WTC11 (cell line): Measurements from ENCODE around the gene MORN1. TPM values are rescaled to one million over a fixed set of nuclear protein-coding genes. Genes with fewer than 3 reads are reported as not detected.

Experiments
- ATAC-seq: fragments of 200-7000 bp; cut with Tn5 transposase; 2 replicates; pipeline ENCODE4 v1.10.0; 2021; ENCODE audit warnings: mild to moderate bottlenecking, moderate library complexity
- CTCF ChIA-PET: fragments of 300-600 bp; sonication (Branson Sonifier 250); formaldehyde crosslinking; loops from one replicate; lab custom pipeline; 2021; ENCODE audit warnings: antibody characterized with exemption; lab: Charles Lee
- POLR2A ChIA-PET: fragments of 350-600 bp; sonication (Branson Sonifier 250); formaldehyde crosslinking; loops from one replicate; lab custom pipeline; 2021; ENCODE audit warnings: antibody characterized with exemption; lab: Charles Lee
- DNase-seq: peaks from one replicate; pipeline ENCODE4 v3.0.0; 2021; ENCODE audit warnings: low spot score
- H3K27ac Mint-ChIP-seq: 2 replicates; pipeline ENCODE4 v1.8.0; 2021; ENCODE audit warnings: mixed read lengths
- H3K27me3 Mint-ChIP-seq: 2 replicates; pipeline ENCODE4 v1.8.0; 2021; ENCODE audit warnings: low read depth, mild to moderate bottlenecking, moderate library complexity, mixed read lengths
- H3K36me3 Mint-ChIP-seq: 2 replicates; pipeline ENCODE4 v1.8.0; 2021; ENCODE audit warnings: mixed read lengths
- H3K4me1 Mint-ChIP-seq: 2 replicates; pipeline ENCODE4 v1.8.0; 2022; ENCODE audit warnings: mixed read lengths
- H3K4me3 Mint-ChIP-seq: 2 replicates; pipeline ENCODE4 v1.8.0; 2021; ENCODE audit warnings: mild to moderate bottlenecking, moderate library complexity, mixed read lengths
- H3K9me3 Mint-ChIP-seq: 2 replicates; pipeline ENCODE4 v1.8.0; 2021; ENCODE audit warnings: mixed read lengths
- CBFB ChIP-seq: sonication (generic); formaldehyde crosslinking; IDR thresholded peaks from 2 replicates; pipeline ENCODE4 v1.8.1; 2022; ENCODE audit warnings: mild to moderate bottlenecking, low read depth, missing genetic modification reagents
- CREM ChIP-seq: sonication (generic); formaldehyde crosslinking; IDR thresholded peaks from 2 replicates; pipeline ENCODE4 v1.8.1; 2022; ENCODE audit warnings: mild to moderate bottlenecking, missing genetic modification reagents, moderate library complexity
- FOXK1 ChIP-seq: sonication (generic); formaldehyde crosslinking; IDR thresholded peaks from 2 replicates; pipeline ENCODE4 v1.8.0; 2022; ENCODE audit warnings: mild to moderate bottlenecking, moderate library complexity, missing genetic modification reagents
- FOXP1 ChIP-seq: sonication (generic); formaldehyde crosslinking; IDR thresholded peaks from 2 replicates; pipeline ENCODE4 v1.8.0; 2022; ENCODE audit warnings: missing genetic modification reagents, mild to moderate bottlenecking, moderate library complexity, borderline replicate concordance
- GABPB1 ChIP-seq: sonication (generic); formaldehyde crosslinking; IDR thresholded peaks from 2 replicates; pipeline ENCODE4 v1.8.1; 2023; ENCODE audit warnings: mild to moderate bottlenecking, missing genetic modification reagents
- GRHL2 ChIP-seq: fragments of 250-450 bp; sonication (Bioruptor Pico); IDR thresholded peaks from 2 replicates; pipeline ENCODE4 v1.8.0; 2022; ENCODE audit warnings: mild to moderate bottlenecking, moderate library complexity; ENCODE audit not compliant: insufficient replicate concordance, severe bottlenecking
- JAZF1 ChIP-seq: fragments of 250-450 bp; sonication (Bioruptor Pico); IDR thresholded peaks from 2 replicates; pipeline ENCODE4 v1.9.0; 2021; ENCODE audit warnings: moderate library complexity, mild to moderate bottlenecking, inconsistent platforms
- JUN ChIP-seq: sonication (generic); formaldehyde crosslinking; IDR thresholded peaks from 2 replicates; pipeline ENCODE4 v1.8.0; 2023; ENCODE audit warnings: mild to moderate bottlenecking, missing genetic modification reagents
- ZBTB21 ChIP-seq: sonication (generic); formaldehyde crosslinking; IDR thresholded peaks from 2 replicates; pipeline ENCODE4 v1.8.1; 2023; ENCODE audit warnings: mild to moderate bottlenecking, missing genetic modification reagents, borderline replicate concordance
- ZMAT4 ChIP-seq: fragments of 250-450 bp; sonication (Bioruptor Pico); IDR thresholded peaks from 2 replicates; pipeline ENCODE4 v1.9.0; 2021; ENCODE audit warnings: mild to moderate bottlenecking
- ZNF232 ChIP-seq: sonication (generic); formaldehyde crosslinking; IDR thresholded peaks from 2 replicates; pipeline ENCODE4 v1.8.0; 2022; ENCODE audit warnings: mild to moderate bottlenecking, missing genetic modification reagents
- ZNF263 ChIP-seq: sonication (generic); formaldehyde crosslinking; IDR thresholded peaks from 2 replicates; pipeline ENCODE4 v1.8.1; 2022; ENCODE audit warnings: low read depth, mild to moderate bottlenecking, moderate library complexity, missing genetic modification reagents
- ZNF532 ChIP-seq: fragments of 250-450 bp; sonication (Bioruptor Pico); IDR thresholded peaks from 2 replicates; pipeline ENCODE4 v1.9.0; 2021; ENCODE audit warnings: mild to moderate bottlenecking, borderline replicate concordance
- total RNA-seq: library from RNA; stranded (reverse); gene quantifications from 3 replicates; pipeline ENCODE4 v1.2.3, GENCODE V29; 2021
- TF ChIP-seq, protein P1 (sequence below): fragments of 200-600 bp; IDR thresholded peaks from 2 replicates; pipeline ENCODE4 v1.8.0; 2022; ENCODE audit warnings: antibody characterized with exemption

Gene MORN1
- total RNA-seq, 1 experiment from 2014 or later, result 14.5 TPM

GRCh38 chr1:2316451-2316961 is 74.8 kb downstream of the MORN1 start:
- Mint-ChIP-seq H3K4me3 (no peak overlapping the region), H3K27ac (no peak overlapping the region)

GRCh38 chr1:2315674-2316450 is 75.5 kb downstream of the MORN1 start:
- ATAC-seq (no peak), DNase-seq (no peak)
- TF ChIP-seq ZNF532 (no peak), ZNF263 (CRISPR knock-in tag) (no peak), CREM (no peak), ZBTB21 (CRISPR knock-in tag) (no peak), FOXK1 (CRISPR knock-in tag) (no peak)
- POLR2A ChIA-PET, result interaction anchor here (0.8 kb wide), 1 partner anchor 109 kb away, joined by 3 read pairs; no protein-coding TSS in a partner anchor
- H3K9me3 Mint-ChIP-seq, result no peaks in the 10 kb centered on the region
- CTCF ChIA-PET, result interaction anchor here (0.6 to 8.7 kb wide), 29 partner anchors 9 to 1462 kb away, joined by 3 to 98 read pairs (median 4); partner anchors contain the start of genes FAAP20 and SKI
- peaks cover 8% of the 10 kb centered on the region for H3K4me1 Mint-ChIP-seq
- H3K4me3 Mint-ChIP-seq, result no peak overlapping the region; the same call in 1 of the 2 replicates
- no peaks in the 10 kb centered on the region for H3K36me3 Mint-ChIP-seq
- H3K27me3 Mint-ChIP-seq, result no peaks in the 10 kb centered on the region; the same call in 1 of the 2 replicates
- H3K27ac Mint-ChIP-seq, result no peak overlapping the region; the same call in 1 of the 2 replicates

More at GRCh38 chr1:2316451-2316961, 74.8 kb downstream of the MORN1 start:
- no peak for ATAC-seq
- peaks cover 3% of the 10 kb centered on the region for H3K4me1 Mint-ChIP-seq
- H3K27me3 Mint-ChIP-seq, result no peaks in the 10 kb centered on the region; the same call in 1 of the 2 replicates
- no peaks in the 10 kb centered on the region for H3K36me3 Mint-ChIP-seq
- no peaks in the 10 kb centered on the region for H3K9me3 Mint-ChIP-seq
- DNase-seq, result no peak
- ChIA-PET CTCF (interaction anchor here (1.2 to 8.7 kb wide), 10 partner anchors 10 to 142 kb away, joined by 3 to 98 read pairs (median 15); partner anchors contain the start of genes FAAP20 and SKI), POLR2A (interaction anchor here (0.6 to 0.7 kb wide), 2 partner anchors 65 to 118 kb away, joined by 3 read pairs; no protein-coding TSS in a partner anchor)
- no peak for TF ChIP-seq ZNF232
- no peak for TF ChIP-seq CBFB (CRISPR knock-in tag)
- no peak for TF ChIP-seq ZMAT4 (CRISPR knock-in tag)
- TF ChIP-seq FOXP1 (CRISPR knock-in tag), result 0 out of 2 replicates have a peak, but pooled peaks have one; percentile 22
- TF ChIP-seq, all 79 proteins: peak for 1

DNA sequence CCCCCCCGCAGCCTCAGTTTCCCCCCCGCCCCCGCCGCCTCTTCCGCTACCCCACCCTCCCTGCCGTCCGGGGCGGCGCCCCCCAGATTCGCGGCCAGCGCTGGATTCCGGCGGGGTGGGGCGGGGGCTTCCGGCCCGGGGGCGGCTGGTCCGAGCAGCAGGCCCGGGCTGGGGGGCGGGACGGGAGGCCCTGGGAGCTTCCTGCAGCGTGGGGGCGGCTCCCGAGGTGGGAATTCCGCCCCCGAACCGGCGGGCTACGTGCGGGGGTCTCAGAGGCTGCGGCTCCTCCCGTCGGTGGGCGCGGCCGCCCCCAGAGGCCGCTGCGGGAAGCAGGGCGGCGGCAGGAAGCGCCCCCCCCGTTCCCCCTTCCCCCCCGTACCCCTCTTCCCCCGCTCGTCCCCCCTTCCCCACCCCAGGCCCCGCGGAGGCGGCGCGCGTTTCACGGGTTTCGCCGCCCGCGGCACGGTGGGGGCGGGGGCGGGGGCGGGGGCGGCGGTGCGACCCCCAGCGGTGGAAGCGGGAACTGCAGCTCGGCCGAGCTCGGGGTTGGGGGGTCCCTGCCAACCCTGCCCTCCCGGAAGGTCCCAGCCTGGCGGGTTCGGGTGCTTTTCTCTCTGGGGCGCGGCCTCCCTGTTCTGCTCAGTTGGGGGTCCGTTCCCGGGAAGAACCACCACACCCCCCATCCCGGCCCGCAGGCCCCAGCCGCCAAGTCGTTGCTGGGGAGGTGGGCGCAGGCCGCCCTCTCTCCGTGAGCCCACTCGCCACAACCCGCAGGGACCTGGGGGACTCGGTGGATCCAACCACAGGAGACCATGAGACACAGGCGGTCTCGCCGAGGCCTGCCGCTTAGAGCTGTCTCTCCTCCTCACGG is 76.3 kb downstream of the MORN1 start:
- ChIA-PET CTCF (interaction anchor here (0.6 to 8.7 kb wide), 34 partner anchors 8 to 1463 kb away, joined by 3 to 98 read pairs (median 4); partner anchors contain the start of genes FAAP20, MORN1, RER1 and SKI), POLR2A (interaction anchor here (0.8 kb wide), 1 partner anchor 108 kb away, joined by 3 read pairs; no protein-coding TSS in a partner anchor)
- peaks cover 8% of the 10 kb centered on the region for H3K4me1 Mint-ChIP-seq
- no peaks in the 10 kb centered on the region for H3K36me3 Mint-ChIP-seq
- H3K4me3 Mint-ChIP-seq, result no peak overlapping the region
- no peak overlapping the region for H3K27ac Mint-ChIP-seq
- TF ChIP-seq, protein P1, sequence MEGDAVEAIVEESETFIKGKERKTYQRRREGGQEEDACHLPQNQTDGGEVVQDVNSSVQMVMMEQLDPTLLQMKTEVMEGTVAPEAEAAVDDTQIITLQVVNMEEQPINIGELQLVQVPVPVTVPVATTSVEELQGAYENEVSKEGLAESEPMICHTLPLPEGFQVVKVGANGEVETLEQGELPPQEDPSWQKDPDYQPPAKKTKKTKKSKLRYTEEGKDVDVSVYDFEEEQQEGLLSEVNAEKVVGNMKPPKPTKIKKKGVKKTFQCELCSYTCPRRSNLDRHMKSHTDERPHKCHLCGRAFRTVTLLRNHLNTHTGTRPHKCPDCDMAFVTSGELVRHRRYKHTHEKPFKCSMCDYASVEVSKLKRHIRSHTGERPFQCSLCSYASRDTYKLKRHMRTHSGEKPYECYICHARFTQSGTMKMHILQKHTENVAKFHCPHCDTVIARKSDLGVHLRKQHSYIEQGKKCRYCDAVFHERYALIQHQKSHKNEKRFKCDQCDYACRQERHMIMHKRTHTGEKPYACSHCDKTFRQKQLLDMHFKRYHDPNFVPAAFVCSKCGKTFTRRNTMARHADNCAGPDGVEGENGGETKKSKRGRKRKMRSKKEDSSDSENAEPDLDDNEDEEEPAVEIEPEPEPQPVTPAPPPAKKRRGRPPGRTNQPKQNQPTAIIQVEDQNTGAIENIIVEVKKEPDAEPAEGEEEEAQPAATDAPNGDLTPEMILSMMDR, result peak; percentile 100
- TF ChIP-seq JUN (CRISPR knock-in tag) (0 out of 2 replicates have a peak, but pooled peaks have one; percentile 51), JAZF1 (no peak), GABPB1 (0 out of 2 replicates have a peak, but pooled peaks have one; percentile 36), GRHL2 (no peak)
- H3K27me3 Mint-ChIP-seq, result no peaks in the 10 kb centered on the region; the same call in 1 of the 2 replicates
- peak; percentile 2 for ATAC-seq
- no peaks in the 10 kb centered on the region for H3K9me3 Mint-ChIP-seq
- DNase-seq, result peak; percentile 68
